WTC11 (cell line): ENCODE results near the gene UBTD1. TPM values are rescaled to one million over a fixed set of nuclear protein-coding genes. Genes with fewer than 3 reads are reported as not detected.

Experiments used
- ATAC-seq: fragments of 200-7000 bp; cut with Tn5 transposase; 2 replicates; pipeline ENCODE4 v1.10.0; 2021; ENCODE audit warnings: mild to moderate bottlenecking, moderate library complexity
- CTCF ChIA-PET: fragments of 300-600 bp; sonication (Branson Sonifier 250); formaldehyde crosslinking; loops from one replicate; lab custom pipeline; 2021; ENCODE audit warnings: antibody characterized with exemption; lab: Charles Lee
- POLR2A ChIA-PET: fragments of 350-600 bp; sonication (Branson Sonifier 250); formaldehyde crosslinking; loops from one replicate; lab custom pipeline; 2021; ENCODE audit warnings: antibody characterized with exemption; lab: Charles Lee
- DNase-seq: peaks from one replicate; pipeline ENCODE4 v3.0.0; 2021; ENCODE audit warnings: low spot score
- H3K27ac Mint-ChIP-seq: 2 replicates; pipeline ENCODE4 v1.8.0; 2021; ENCODE audit warnings: mixed read lengths
- H3K27me3 Mint-ChIP-seq: 2 replicates; pipeline ENCODE4 v1.8.0; 2021; ENCODE audit warnings: low read depth, mild to moderate bottlenecking, moderate library complexity, mixed read lengths
- H3K36me3 Mint-ChIP-seq: 2 replicates; pipeline ENCODE4 v1.8.0; 2021; ENCODE audit warnings: mixed read lengths
- H3K4me1 Mint-ChIP-seq: 2 replicates; pipeline ENCODE4 v1.8.0; 2022; ENCODE audit warnings: mixed read lengths
- H3K4me3 Mint-ChIP-seq: 2 replicates; pipeline ENCODE4 v1.8.0; 2021; ENCODE audit warnings: mild to moderate bottlenecking, moderate library complexity, mixed read lengths
- H3K9me3 Mint-ChIP-seq: 2 replicates; pipeline ENCODE4 v1.8.0; 2021; ENCODE audit warnings: mixed read lengths
- ERG ChIP-seq: fragments of 250-450 bp; sonication (Bioruptor Pico); IDR thresholded peaks from 2 replicates; pipeline ENCODE4 v1.8.0; 2021; ENCODE audit warnings: mild to moderate bottlenecking
- IRF1 ChIP-seq: sonication (generic); formaldehyde crosslinking; IDR thresholded peaks from 2 replicates; pipeline ENCODE4 v1.8.0; 2023; ENCODE audit warnings: missing genetic modification reagents
- NR3C1 ChIP-seq: sonication (generic); formaldehyde crosslinking; conservative IDR thresholded peaks from 2 replicates; pipeline ENCODE4 v1.8.1; 2023; ENCODE audit warnings: low read depth, mild to moderate bottlenecking, missing genetic modification reagents
- SMAD3 ChIP-seq: sonication (generic); formaldehyde crosslinking; IDR thresholded peaks from 2 replicates; pipeline ENCODE4 v1.8.0; 2022; ENCODE audit warnings: missing genetic modification reagents, mild to moderate bottlenecking, borderline replicate concordance
- TEAD1 ChIP-seq: sonication (generic); formaldehyde crosslinking; IDR thresholded peaks from 2 replicates; pipeline ENCODE4 v1.8.0; 2022; ENCODE audit warnings: mild to moderate bottlenecking, missing genetic modification reagents
- ZNF263 ChIP-seq: sonication (generic); formaldehyde crosslinking; IDR thresholded peaks from 2 replicates; pipeline ENCODE4 v1.8.1; 2022; ENCODE audit warnings: low read depth, mild to moderate bottlenecking, moderate library complexity, missing genetic modification reagents
- ZNF416 ChIP-seq: fragments of 250-450 bp; sonication (Bioruptor Pico); IDR thresholded peaks from 2 replicates; pipeline ENCODE4 v1.9.0; 2021; ENCODE audit warnings: mild to moderate bottlenecking, inconsistent platforms
- total RNA-seq: library from RNA; stranded (reverse); gene quantifications from 3 replicates; pipeline ENCODE4 v1.2.3, GENCODE V29; 2021
- TF ChIP-seq, protein P1 (sequence below): sonication (generic); formaldehyde crosslinking; IDR thresholded peaks from 2 replicates; pipeline ENCODE4 v1.8.1; 2023; ENCODE audit warnings: mild to moderate bottlenecking, missing genetic modification reagents, moderate library complexity
- TF ChIP-seq, protein P2 (sequence below): sonication (generic); formaldehyde crosslinking; IDR thresholded peaks from 2 replicates; pipeline ENCODE4 v1.8.1; 2023; ENCODE audit warnings: mild to moderate bottlenecking, missing genetic modification reagents
- TF ChIP-seq, protein P3 (sequence below): fragments of 250-450 bp; sonication (Bioruptor Pico); IDR thresholded peaks from 2 replicates; pipeline ENCODE4 v1.9.0; 2021; ENCODE audit warnings: mild to moderate bottlenecking

UBTD1 gene
- total RNA-seq, 1 experiment from 2014 or later: 35.7 TPM

DNA sequence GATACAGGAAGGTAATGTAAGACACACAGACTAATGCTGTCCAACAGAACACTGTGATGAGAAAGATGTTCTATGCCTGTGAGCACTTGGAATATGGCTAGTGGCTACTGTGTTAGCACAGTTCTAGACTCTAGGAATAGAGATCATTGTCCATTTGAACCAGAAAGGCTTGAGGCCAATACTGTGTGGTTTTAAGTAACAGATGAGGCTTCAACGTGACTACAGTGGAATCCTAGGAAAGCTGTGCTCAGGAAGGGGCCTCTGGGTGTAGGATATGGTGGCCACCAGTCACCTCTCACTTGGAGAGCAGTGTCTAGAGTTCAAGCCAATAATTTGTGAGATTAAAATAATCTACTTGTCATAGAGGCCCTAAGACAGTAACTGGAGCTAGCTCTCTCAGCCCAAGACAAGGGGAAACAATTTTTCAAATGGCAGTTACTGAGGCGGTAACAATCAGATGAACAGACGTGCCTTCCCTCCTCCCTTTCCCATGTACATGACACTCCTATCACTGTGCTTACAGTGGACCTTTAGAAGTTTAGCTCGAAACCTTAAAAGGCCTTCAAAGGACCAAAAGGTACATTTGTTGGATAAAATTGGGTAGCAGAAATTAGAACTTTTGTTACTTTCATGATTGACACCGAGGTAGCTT lies 42.6 kb upstream of the UBTD1 start:
- H3K36me3 Mint-ChIP-seq: peaks cover 76% of the 10 kb centered on the region
- peak overlapping the region; percentile 49 for H3K27ac Mint-ChIP-seq
- no peak for DNase-seq
- ChIA-PET POLR2A (interaction anchor here (0.5 to 1.2 kb wide), 3 partner anchors 55 to 184 kb away, joined by 3 read pairs; partner anchors contain the start of gene PI4K2A), CTCF (interaction anchor here (0.9 kb wide), 1 partner anchor 156 kb away, joined by 4 read pairs; no protein-coding TSS in a partner anchor)
- TF ChIP-seq, protein P1, sequence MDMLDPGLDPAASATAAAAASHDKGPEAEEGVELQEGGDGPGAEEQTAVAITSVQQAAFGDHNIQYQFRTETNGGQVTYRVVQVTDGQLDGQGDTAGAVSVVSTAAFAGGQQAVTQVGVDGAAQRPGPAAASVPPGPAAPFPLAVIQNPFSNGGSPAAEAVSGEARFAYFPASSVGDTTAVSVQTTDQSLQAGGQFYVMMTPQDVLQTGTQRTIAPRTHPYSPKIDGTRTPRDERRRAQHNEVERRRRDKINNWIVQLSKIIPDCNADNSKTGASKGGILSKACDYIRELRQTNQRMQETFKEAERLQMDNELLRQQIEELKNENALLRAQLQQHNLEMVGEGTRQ (CRISPR knock-in tag): no peak
- TF ChIP-seq, protein P2, sequence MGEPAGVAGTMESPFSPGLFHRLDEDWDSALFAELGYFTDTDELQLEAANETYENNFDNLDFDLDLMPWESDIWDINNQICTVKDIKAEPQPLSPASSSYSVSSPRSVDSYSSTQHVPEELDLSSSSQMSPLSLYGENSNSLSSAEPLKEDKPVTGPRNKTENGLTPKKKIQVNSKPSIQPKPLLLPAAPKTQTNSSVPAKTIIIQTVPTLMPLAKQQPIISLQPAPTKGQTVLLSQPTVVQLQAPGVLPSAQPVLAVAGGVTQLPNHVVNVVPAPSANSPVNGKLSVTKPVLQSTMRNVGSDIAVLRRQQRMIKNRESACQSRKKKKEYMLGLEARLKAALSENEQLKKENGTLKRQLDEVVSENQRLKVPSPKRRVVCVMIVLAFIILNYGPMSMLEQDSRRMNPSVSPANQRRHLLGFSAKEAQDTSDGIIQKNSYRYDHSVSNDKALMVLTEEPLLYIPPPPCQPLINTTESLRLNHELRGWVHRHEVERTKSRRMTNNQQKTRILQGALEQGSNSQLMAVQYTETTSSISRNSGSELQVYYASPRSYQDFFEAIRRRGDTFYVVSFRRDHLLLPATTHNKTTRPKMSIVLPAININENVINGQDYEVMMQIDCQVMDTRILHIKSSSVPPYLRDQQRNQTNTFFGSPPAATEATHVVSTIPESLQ (CRISPR knock-in tag): no peak
- no peak for TF ChIP-seq NR3C1 (CRISPR knock-in tag)
- no peak overlapping the region for H3K4me3 Mint-ChIP-seq
- H3K9me3 Mint-ChIP-seq: 0 out of 2 replicates have a peak, but pooled peaks cover 5% of the 10 kb centered on the region
- H3K4me1 Mint-ChIP-seq: no peaks in the 10 kb centered on the region
- no peak for ATAC-seq
- H3K27me3 Mint-ChIP-seq: no peaks in the 10 kb centered on the region

GRCh38 chr10:97456686-97457065 lies 42.0 kb upstream of the UBTD1 start:
- H3K4me1 Mint-ChIP-seq: no peaks in the 10 kb centered on the region
- H3K27me3 Mint-ChIP-seq: no peaks in the 10 kb centered on the region
- 0 out of 2 replicates have a peak, but pooled peaks cover 5% of the 10 kb centered on the region for H3K9me3 Mint-ChIP-seq
- ChIA-PET POLR2A (interaction anchor here (0.5 to 1.2 kb wide), 3 partner anchors 55 to 183 kb away, joined by 3 read pairs; partner anchors contain the start of gene PI4K2A), CTCF (interaction anchor here (0.9 kb wide), 1 partner anchor 155 kb away, joined by 4 read pairs; no protein-coding TSS in a partner anchor)
- peak overlapping the region; percentile 49 for H3K27ac Mint-ChIP-seq
- H3K4me3 Mint-ChIP-seq: no peak overlapping the region
- no peak for TF ChIP-seq ZNF416 (CRISPR knock-in tag)
- TF ChIP-seq, protein P2 (CRISPR knock-in tag): no peak
- TF ChIP-seq ERG (CRISPR knock-in tag): no peak
- no peak for TF ChIP-seq ZNF263 (CRISPR knock-in tag)
- no peak for TF ChIP-seq TEAD1
- TF ChIP-seq, protein P3, sequence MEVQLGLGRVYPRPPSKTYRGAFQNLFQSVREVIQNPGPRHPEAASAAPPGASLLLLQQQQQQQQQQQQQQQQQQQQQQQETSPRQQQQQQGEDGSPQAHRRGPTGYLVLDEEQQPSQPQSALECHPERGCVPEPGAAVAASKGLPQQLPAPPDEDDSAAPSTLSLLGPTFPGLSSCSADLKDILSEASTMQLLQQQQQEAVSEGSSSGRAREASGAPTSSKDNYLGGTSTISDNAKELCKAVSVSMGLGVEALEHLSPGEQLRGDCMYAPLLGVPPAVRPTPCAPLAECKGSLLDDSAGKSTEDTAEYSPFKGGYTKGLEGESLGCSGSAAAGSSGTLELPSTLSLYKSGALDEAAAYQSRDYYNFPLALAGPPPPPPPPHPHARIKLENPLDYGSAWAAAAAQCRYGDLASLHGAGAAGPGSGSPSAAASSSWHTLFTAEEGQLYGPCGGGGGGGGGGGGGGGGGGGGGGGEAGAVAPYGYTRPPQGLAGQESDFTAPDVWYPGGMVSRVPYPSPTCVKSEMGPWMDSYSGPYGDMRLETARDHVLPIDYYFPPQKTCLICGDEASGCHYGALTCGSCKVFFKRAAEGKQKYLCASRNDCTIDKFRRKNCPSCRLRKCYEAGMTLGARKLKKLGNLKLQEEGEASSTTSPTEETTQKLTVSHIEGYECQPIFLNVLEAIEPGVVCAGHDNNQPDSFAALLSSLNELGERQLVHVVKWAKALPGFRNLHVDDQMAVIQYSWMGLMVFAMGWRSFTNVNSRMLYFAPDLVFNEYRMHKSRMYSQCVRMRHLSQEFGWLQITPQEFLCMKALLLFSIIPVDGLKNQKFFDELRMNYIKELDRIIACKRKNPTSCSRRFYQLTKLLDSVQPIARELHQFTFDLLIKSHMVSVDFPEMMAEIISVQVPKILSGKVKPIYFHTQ (CRISPR knock-in tag): no peak
- TF ChIP-seq SMAD3 (CRISPR knock-in tag): no peak
- ATAC-seq (no peak), DNase-seq (no peak)
- H3K36me3 Mint-ChIP-seq: peaks cover 80% of the 10 kb centered on the region

DNA sequence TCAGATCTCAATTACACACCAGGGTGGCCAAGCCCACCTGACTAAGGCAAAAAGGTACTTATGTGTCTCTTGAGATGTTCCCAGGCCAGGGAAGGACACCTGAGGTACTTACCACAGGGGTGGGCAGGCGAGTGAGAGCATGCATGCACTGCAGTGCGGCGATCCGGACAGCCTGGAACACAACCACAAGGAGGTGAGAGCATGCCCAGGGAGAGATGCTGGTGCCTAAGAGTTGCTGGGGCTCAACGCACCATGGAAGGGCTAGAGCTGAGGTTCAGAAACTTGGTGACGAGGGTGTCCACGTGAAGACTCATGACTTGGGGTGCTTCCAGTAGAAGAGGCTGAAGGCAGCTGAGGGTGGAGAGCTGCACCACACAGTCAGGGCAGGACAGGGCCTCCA lies 39.6 kb upstream of the UBTD1 start:
- CTCF ChIA-PET: no interaction called here
- no peaks in the 10 kb centered on the region for H3K4me1 Mint-ChIP-seq
- DNase-seq: no peak
- no peak for TF ChIP-seq IRF1
- POLR2A ChIA-PET: no interaction called here
- no peak overlapping the region for H3K4me3 Mint-ChIP-seq
- peaks cover 78% of the 10 kb centered on the region for H3K36me3 Mint-ChIP-seq
- no peak for ATAC-seq
- no peak overlapping the region for H3K27ac Mint-ChIP-seq
- H3K27me3 Mint-ChIP-seq: no peaks in the 10 kb centered on the region
- 0 out of 2 replicates have a peak, but pooled peaks cover 5% of the 10 kb centered on the region for H3K9me3 Mint-ChIP-seq
